Neural progenitor cell (in vitro differentiated cells): ENCODE measurements around the gene TTLL5. TPM values are rescaled to one million over a fixed set of nuclear protein-coding genes. Genes with fewer than 3 reads are reported as not detected.

Source experiments
- DNase-seq: peaks from one replicate; pipeline ENCODE4 v3.0.0-alpha.2; 2016; ENCODE audit warnings: low spot score
- H2AFZ ChIP-seq: fragments of 200-600 bp; sonication (generic); replicated peaks from 2 replicates; pipeline ENCODE4 v1.6.1; 2016; ENCODE audit warnings: antibody characterized with exemption
- H3F3A ChIP-seq: fragments of 200-600 bp; sonication (generic); 2 replicates; pipeline ENCODE4 v1.6.1; 2016; ENCODE audit warnings: antibody characterized with exemption, low read depth
- H3K27ac ChIP-seq: fragments of 200-600 bp; sonication (generic); 2 replicates; pipeline ENCODE4 v1.5.1; 2016; ENCODE audit warnings: mild to moderate bottlenecking
- H3K27me3 ChIP-seq: fragments of 200-600 bp; sonication (generic); 2 replicates; pipeline ENCODE4 v1.6.1; 2016; ENCODE audit warnings: mild to moderate bottlenecking, moderate library complexity
- H3K36me3 ChIP-seq: fragments of 200-600 bp; sonication (generic); 2 replicates; pipeline ENCODE4 v1.5.1; 2016
- H3K4me1 ChIP-seq: fragments of 200-600 bp; sonication (generic); 2 replicates; pipeline ENCODE4 v1.6.1; 2016; ENCODE audit warnings: mixed run types
- H3K4me2 ChIP-seq: fragments of 200-600 bp; sonication (generic); 2 replicates; pipeline ENCODE4 v1.6.1; 2016
- H3K4me3 ChIP-seq: fragments of 200-600 bp; sonication (generic); 2 replicates; pipeline ENCODE4 v1.5.1; 2016
- H3K79me2 ChIP-seq: fragments of 200-600 bp; sonication (generic); 2 replicates; pipeline ENCODE4 v1.6.1; 2016; ENCODE audit warnings: low read depth
- H3K9ac ChIP-seq: fragments of 200-600 bp; sonication (generic); 2 replicates; pipeline ENCODE4 v1.6.1; 2016
- H3K9me3 ChIP-seq: fragments of 200-600 bp; sonication (generic); 2 replicates; pipeline ENCODE4 v1.5.1; 2016; ENCODE audit warnings: low read depth
- H4K20me1 ChIP-seq: fragments of 200-600 bp; sonication (generic); 2 replicates; pipeline ENCODE4 v1.6.1; 2016; ENCODE audit warnings: low read depth
- H3K27ac Mint-ChIP-seq: 3 replicates; pipeline ENCODE4 v1.8.0; 2021; ENCODE audit warnings: mixed read lengths
- H3K27me3 Mint-ChIP-seq: 2 replicates; pipeline ENCODE4 v1.8.0; 2022; ENCODE audit warnings: low read depth, mild to moderate bottlenecking, inconsistent platforms, moderate library complexity, mixed read lengths; ENCODE audit not compliant: insufficient read depth
- H3K36me3 Mint-ChIP-seq: 3 replicates; pipeline ENCODE4 v1.8.0; 2021; ENCODE audit warnings: mixed read lengths
- H3K4me1 Mint-ChIP-seq: 3 replicates; pipeline ENCODE4 v1.8.0; 2021; ENCODE audit warnings: mixed read lengths
- H3K4me3 Mint-ChIP-seq: 3 replicates; pipeline ENCODE4 v1.8.0; 2021; ENCODE audit warnings: mild to moderate bottlenecking, moderate library complexity, mixed read lengths
- H3K9me3 Mint-ChIP-seq: 3 replicates; pipeline ENCODE4 v1.8.0; 2020; ENCODE audit warnings: mixed read lengths
- CTCF ChIP-seq: fragments of 200-600 bp; sonication (generic); IDR thresholded peaks from 2 replicates; pipeline ENCODE4 v1.5.1; 2017; ENCODE audit warnings: antibody characterized with exemption, mild to moderate bottlenecking
- EZH2 ChIP-seq: fragments of 200-600 bp; sonication (generic); IDR thresholded peaks from 2 replicates; pipeline ENCODE4 v1.6.1; 2017; ENCODE audit warnings: antibody characterized with exemption, mild to moderate bottlenecking, moderate library complexity
- EZH2phosphoT487 ChIP-seq: fragments of 200-600 bp; sonication (generic); IDR thresholded peaks from 2 replicates; pipeline ENCODE4 v1.6.1; 2017; ENCODE audit warnings: antibody characterized with exemption
- total RNA-seq: library from RNA; depleted of rRNA; stranded (reverse); fragments of >200 nt; gene quantifications from 2 replicates; pipeline ENCODE4 v1.2.3, GENCODE V29; 2015; ENCODE audit warnings: low replicate concordance

TTLL5 gene
- total RNA-seq, 1 donor from 2014 or later = 61.4 TPM

GRCh38 chr14:75967866-75968265 lies 306.8 kb downstream of the TTLL5 start:
- Mint-ChIP-seq H3K4me1 (peaks cover 1% of the 10 kb centered on the region), H3K27me3 (peaks cover 2% of the 10 kb centered on the region), H3K4me3 (no peak overlapping the region), H3K9me3 (no peaks in the 10 kb centered on the region), H3K27ac (no peak overlapping the region), H3K36me3 (peaks cover 12% of the 10 kb centered on the region)
- no peak for DNase-seq
- H4K20me1 ChIP-seq = no peaks in the 10 kb centered on the region
- TF ChIP-seq CTCF (no peak), EZH2phosphoT487 (no peak), EZH2 (no peak)
- H3F3A ChIP-seq = no peaks in the 10 kb centered on the region
- no peaks in the 10 kb centered on the region for H3K9me3 ChIP-seq
- H3K4me2 ChIP-seq = no peak overlapping the region
- H3K27me3 ChIP-seq = no peaks in the 10 kb centered on the region
- no peak overlapping the region for H3K27ac ChIP-seq
- no peak overlapping the region for H3K4me3 ChIP-seq
- H2AFZ ChIP-seq = no peak overlapping the region
- no peaks in the 10 kb centered on the region for H3K4me1 ChIP-seq
- no peaks in the 10 kb centered on the region for H3K79me2 ChIP-seq
- no peaks in the 10 kb centered on the region for H3K36me3 ChIP-seq
- no peak overlapping the region for H3K9ac ChIP-seq

GRCh38 chr14:75968456-75968855 lies 307.4 kb downstream of the TTLL5 start:
- Histone ChIP-seq H2AFZ (no peak overlapping the region), H3K27me3 (no peaks in the 10 kb centered on the region), H3K4me1 (no peaks in the 10 kb centered on the region), H3K79me2 (no peaks in the 10 kb centered on the region), H3K9me3 (no peaks in the 10 kb centered on the region), H3F3A (no peaks in the 10 kb centered on the region), H4K20me1 (no peaks in the 10 kb centered on the region), H3K36me3 (no peaks in the 10 kb centered on the region), H3K27ac (no peak overlapping the region), H3K4me2 (no peak overlapping the region), H3K9ac (no peak overlapping the region), H3K4me3 (no peak overlapping the region)
- Mint-ChIP-seq H3K9me3 (no peaks in the 10 kb centered on the region), H3K4me3 (no peak overlapping the region), H3K27me3 (peaks cover 2% of the 10 kb centered on the region), H3K36me3 (peaks cover 12% of the 10 kb centered on the region), H3K4me1 (peaks cover 6% of the 10 kb centered on the region), H3K27ac (no peak overlapping the region)
- TF ChIP-seq CTCF = no peak
- no peak for TF ChIP-seq EZH2
- no peak for DNase-seq

- no peak overlapping the region for H2AFZ ChIP-seq
- no peak overlapping the region for H3K4me3 Mint-ChIP-seq
- no peak overlapping the region for H3K4me3 ChIP-seq
- H3K36me3 Mint-ChIP-seq = peaks cover 12% of the 10 kb centered on the region
- no peaks in the 10 kb centered on the region for H3F3A ChIP-seq
- H3K27me3 Mint-ChIP-seq = peaks cover 2% of the 10 kb centered on the region
- H3K9ac ChIP-seq = no peak overlapping the region
- DNase-seq = no peak
- peaks cover 6% of the 10 kb centered on the region for H3K4me1 Mint-ChIP-seq
- H3K27ac ChIP-seq = no peak overlapping the region
- no peaks in the 10 kb centered on the region for H3K36me3 ChIP-seq
- no peaks in the 10 kb centered on the region for H4K20me1 ChIP-seq
- no peaks in the 10 kb centered on the region for H3K9me3 Mint-ChIP-seq
- no peaks in the 10 kb centered on the region for H3K4me1 ChIP-seq
- TF ChIP-seq EZH2 = no peak
- no peak for TF ChIP-seq EZH2phosphoT487
- no peak for TF ChIP-seq CTCF
- H3K9me3 ChIP-seq = no peaks in the 10 kb centered on the region
- H3K79me2 ChIP-seq = no peaks in the 10 kb centered on the region
- H3K4me2 ChIP-seq = no peak overlapping the region
- no peaks in the 10 kb centered on the region for H3K27me3 ChIP-seq
- peak overlapping the region; percentile 51 for H3K27ac Mint-ChIP-seq
Observed at GRCh38 chr14:75969126-75969525, 308.1 kb downstream of the TTLL5 start.
